Calu3 (cell line): Measurements from ENCODE around the gene UNC5C. TPM values are rescaled to one million over a fixed set of nuclear protein-coding genes. Genes with fewer than 3 reads are reported as not detected.

Experiments used
- BruUV-seq: library from RNA; stranded (reverse); fragments of 400-500 nt; replicated peaks from 2 replicates; lab custom pipeline; 2021; lab: Mats Ljungman, UMichigan
- CTCF ChIA-PET: fragments of 300-600 bp; sonication (Branson Sonifier 250); formaldehyde crosslinking; loops from one replicate; lab custom pipeline; 2022; ENCODE audit warnings: antibody characterized with exemption; lab: Charles Lee
- DNase-seq: peaks from one replicate; pipeline ENCODE4 v3.0.0; 2022
- H3K27ac Mint-ChIP-seq: one replicate; pipeline ENCODE4 v1.8.0; 2022; ENCODE audit warnings: mixed read lengths; ENCODE audit not compliant: unreplicated experiment
- H3K27me3 Mint-ChIP-seq: one replicate; pipeline ENCODE4 v1.8.0; 2022; ENCODE audit warnings: mixed read lengths; ENCODE audit not compliant: unreplicated experiment
- H3K36me3 Mint-ChIP-seq: one replicate; pipeline ENCODE4 v1.8.0; 2022; ENCODE audit warnings: mild to moderate bottlenecking, moderate library complexity, mixed read lengths; ENCODE audit not compliant: insufficient read depth, unreplicated experiment
- H3K4me1 Mint-ChIP-seq: one replicate; pipeline ENCODE4 v1.8.0; 2022; ENCODE audit warnings: mild to moderate bottlenecking, low read depth, mixed read lengths; ENCODE audit not compliant: unreplicated experiment
- H3K4me3 Mint-ChIP-seq: one replicate; pipeline ENCODE4 v1.8.0; 2022; ENCODE audit warnings: mild to moderate bottlenecking, low read depth, moderate library complexity, mixed read lengths; ENCODE audit not compliant: unreplicated experiment
- H3K9me3 Mint-ChIP-seq: one replicate; pipeline ENCODE4 v1.8.0; 2022; ENCODE audit warnings: low read depth, mixed read lengths; ENCODE audit not compliant: unreplicated experiment
- intact Hi-C: fragments of 100-400 bp; cut with micrococcal nuclease; formaldehyde crosslinking; loops from one replicate; pipeline ENCODE4 v1.10.0; 2022; ENCODE audit not compliant: unreplicated experiment
- total RNA-seq: library from RNA; stranded (reverse); gene quantifications from 2 replicates; pipeline ENCODE4 v1.2.3, GENCODE V29; 2022
- TF ChIP-seq, protein P1 (sequence below): fragments of 200-600 bp; IDR thresholded peaks from one replicate; pipeline ENCODE4 v1.8.0; 2022; ENCODE audit warnings: antibody characterized with exemption; ENCODE audit not compliant: unreplicated experiment

The UNC5C gene
- total RNA-seq, 1 experiment from 2014 or later = not detected

DNA sequence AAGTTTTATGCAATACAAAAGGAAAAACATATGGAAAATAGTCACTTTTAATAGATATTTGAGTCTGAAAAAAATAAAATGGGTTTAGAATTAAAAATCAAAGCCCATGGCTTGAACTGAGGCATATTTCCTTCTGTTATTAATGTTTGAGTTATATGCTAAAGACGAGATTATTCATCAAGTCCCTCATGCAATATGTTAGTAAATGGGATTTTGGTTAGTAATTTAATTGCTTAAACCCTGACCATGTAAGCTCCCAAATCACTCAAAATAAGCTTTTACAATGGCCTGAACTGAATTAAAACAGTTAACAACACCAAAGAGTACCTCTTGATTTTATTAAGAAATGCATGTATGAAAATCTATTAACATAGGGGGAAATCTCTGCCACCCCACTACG lies 12.1 kb downstream of the UNC5C start:
- TF ChIP-seq, protein P1, sequence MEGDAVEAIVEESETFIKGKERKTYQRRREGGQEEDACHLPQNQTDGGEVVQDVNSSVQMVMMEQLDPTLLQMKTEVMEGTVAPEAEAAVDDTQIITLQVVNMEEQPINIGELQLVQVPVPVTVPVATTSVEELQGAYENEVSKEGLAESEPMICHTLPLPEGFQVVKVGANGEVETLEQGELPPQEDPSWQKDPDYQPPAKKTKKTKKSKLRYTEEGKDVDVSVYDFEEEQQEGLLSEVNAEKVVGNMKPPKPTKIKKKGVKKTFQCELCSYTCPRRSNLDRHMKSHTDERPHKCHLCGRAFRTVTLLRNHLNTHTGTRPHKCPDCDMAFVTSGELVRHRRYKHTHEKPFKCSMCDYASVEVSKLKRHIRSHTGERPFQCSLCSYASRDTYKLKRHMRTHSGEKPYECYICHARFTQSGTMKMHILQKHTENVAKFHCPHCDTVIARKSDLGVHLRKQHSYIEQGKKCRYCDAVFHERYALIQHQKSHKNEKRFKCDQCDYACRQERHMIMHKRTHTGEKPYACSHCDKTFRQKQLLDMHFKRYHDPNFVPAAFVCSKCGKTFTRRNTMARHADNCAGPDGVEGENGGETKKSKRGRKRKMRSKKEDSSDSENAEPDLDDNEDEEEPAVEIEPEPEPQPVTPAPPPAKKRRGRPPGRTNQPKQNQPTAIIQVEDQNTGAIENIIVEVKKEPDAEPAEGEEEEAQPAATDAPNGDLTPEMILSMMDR = no peak
- H3K4me1 Mint-ChIP-seq = no peaks in the 10 kb centered on the region
- H3K36me3 Mint-ChIP-seq = no peaks in the 10 kb centered on the region
- H3K27ac Mint-ChIP-seq = no peak overlapping the region
- DNase-seq = no peak
- no peaks in the 10 kb centered on the region for H3K9me3 Mint-ChIP-seq
- intact Hi-C loops = no loop called here
- BruUV-seq = no TSS peak
- no peak overlapping the region for H3K4me3 Mint-ChIP-seq
- CTCF ChIA-PET = interaction anchor here (0.6 kb wide), 1 partner anchor 95 kb away, joined by 3 read pairs; no protein-coding TSS in a partner anchor
- no peaks in the 10 kb centered on the region for H3K27me3 Mint-ChIP-seq

GRCh38 chr4:95535180-95535579 lies 13.6 kb downstream of the UNC5C start:
- CTCF ChIA-PET = no interaction called here

GRCh38 chr4:95534032-95534431 lies 14.7 kb downstream of the UNC5C start:
- intact Hi-C loops = no loop called here
- no peak overlapping the region for H3K4me3 Mint-ChIP-seq
- CTCF ChIA-PET = no interaction called here
- no TSS peak for BruUV-seq
- TF ChIP-seq, protein P1 = no peak
- no peaks in the 10 kb centered on the region for H3K4me1 Mint-ChIP-seq
- DNase-seq = no peak
- H3K27ac Mint-ChIP-seq = no peak overlapping the region
- H3K36me3 Mint-ChIP-seq = no peaks in the 10 kb centered on the region
- no peaks in the 10 kb centered on the region for H3K27me3 Mint-ChIP-seq
- no peaks in the 10 kb centered on the region for H3K9me3 Mint-ChIP-seq

More at GRCh38 chr4:95535180-95535579, 13.6 kb downstream of the UNC5C start:
- H3K27ac Mint-ChIP-seq = no peak overlapping the region
- H3K27me3 Mint-ChIP-seq = no peaks in the 10 kb centered on the region
- no peaks in the 10 kb centered on the region for H3K36me3 Mint-ChIP-seq
- H3K4me3 Mint-ChIP-seq = no peak overlapping the region
- H3K9me3 Mint-ChIP-seq = no peaks in the 10 kb centered on the region
- no peaks in the 10 kb centered on the region for H3K4me1 Mint-ChIP-seq
- no TSS peak for BruUV-seq
- intact Hi-C loops = no loop called here
- TF ChIP-seq, protein P1 = no peak
- DNase-seq = no peak

DNA sequence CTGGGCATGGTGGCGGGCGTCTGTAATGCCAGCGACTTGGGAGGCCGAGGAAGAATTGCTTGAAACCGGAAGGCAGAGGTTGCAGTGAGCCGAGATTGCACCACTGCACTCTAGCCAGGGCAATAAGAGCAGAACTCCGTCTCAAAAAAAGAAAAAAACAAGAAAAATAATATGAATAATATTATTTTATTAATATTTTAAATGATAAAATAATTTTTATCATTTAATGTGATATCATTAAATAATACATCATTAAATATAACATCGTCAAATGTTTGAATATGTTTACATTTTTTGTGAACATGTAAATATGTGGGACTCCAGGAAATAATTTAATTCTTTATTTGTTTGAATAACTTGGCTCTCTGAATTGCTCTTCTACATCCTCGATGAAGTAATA lies 15.5 kb downstream of the UNC5C start:
- Mint-ChIP-seq H3K36me3 (no peaks in the 10 kb centered on the region), H3K4me3 (no peak overlapping the region), H3K4me1 (no peaks in the 10 kb centered on the region), H3K27ac (no peak overlapping the region), H3K27me3 (no peaks in the 10 kb centered on the region), H3K9me3 (no peaks in the 10 kb centered on the region)
- BruUV-seq = no TSS peak
- TF ChIP-seq, protein P1 = no peak
- CTCF ChIA-PET = no interaction called here
- DNase-seq = no peak
- intact Hi-C loops = no loop called here
